Hematopoietic multipotent progenitor cell treated with erythropoietin and hydrocortisone succinate and interleukin-3 and kit ligand, for 8 days (in vitro differentiated cells): Measurements from ENCODE around the gene RIOX2.
"Not testable (repeated sequence)": the region's sequence is repeated elsewhere in the genome, so short reads cannot be mapped to it uniquely, and the experiment has no call there.

Source experiments
- DNase-seq: peaks from one replicate; pipeline ENCODE4 v3.0.0-alpha.2; 2015

Gene RIOX2

GRCh38 chr3:97950360-97950759 is 21.9 kb downstream of the RIOX2 start:
- no peak for DNase-seq

GRCh38 chr3:97949743-97950142 is 22.5 kb downstream of the RIOX2 start:
- DNase-seq = no peak

GRCh38 chr3:97949110-97949485 is 23.1 kb downstream of the RIOX2 start:
- no peak for DNase-seq

- DNase-seq = no peak
Measured at GRCh38 chr3:97948351-97949109, 23.7 kb downstream of the RIOX2 start.

GRCh38 chr3:97942801-97943546 is 29.3 kb downstream of the RIOX2 start:
- no peak for DNase-seq

GRCh38 chr3:97940034-97940433 is 32.2 kb downstream of the RIOX2 start:
- peak; percentile 9 for DNase-seq

GRCh38 chr3:97939401-97939800 is 32.8 kb downstream of the RIOX2 start:
- no peak for DNase-seq

GRCh38 chr3:97938444-97938843 is 33.8 kb downstream of the RIOX2 start:
- no peak for DNase-seq

GRCh38 chr3:97937205-97937604 is 35.0 kb downstream of the RIOX2 start:
- DNase-seq = no peak

- DNase-seq = no peak
Measured at GRCh38 chr3:97935842-97936241, 36.4 kb downstream of the RIOX2 start.

GRCh38 chr3:97934980-97935695 is 37.1 kb downstream of the RIOX2 start:
- DNase-seq = no peak

- no peak for DNase-seq
Measured at GRCh38 chr3:97932387-97932801, 39.8 kb downstream of the RIOX2 start.

- no peak for DNase-seq
Measured at GRCh38 chr3:97931218-97931617, 41.0 kb downstream of the RIOX2 start.

GRCh38 chr3:97930018-97930417 is 42.2 kb downstream of the RIOX2 start:
- no peak for DNase-seq

GRCh38 chr3:97928986-97929385 is 43.2 kb downstream of the RIOX2 start:
- no peak for DNase-seq

- no peak for DNase-seq
Measured at GRCh38 chr3:97927704-97928103, 44.5 kb downstream of the RIOX2 start.

- no peak for DNase-seq
Measured at GRCh38 chr3:97917813-97918536, 54.3 kb downstream of the RIOX2 start.

- DNase-seq = no peak
Measured at GRCh38 chr3:97916576-97916975, 55.7 kb downstream of the RIOX2 start.

- DNase-seq = no peak
Measured at GRCh38 chr3:97914388-97914787, 57.8 kb downstream of the RIOX2 start.

- DNase-seq = peak; percentile 50
Measured at GRCh38 chr3:97911459-97911858, 60.8 kb downstream of the RIOX2 start.

- peak; percentile 67 for DNase-seq
Measured at GRCh38 chr3:97910931-97911351, 61.3 kb downstream of the RIOX2 start.

GRCh38 chr3:97910236-97910831 is 61.9 kb downstream of the RIOX2 start:
- DNase-seq = not testable (repeated sequence)

- not testable (repeated sequence) for DNase-seq
Measured at GRCh38 chr3:97909830-97910229, 62.4 kb downstream of the RIOX2 start.
